Colonic mucosa (tissue), 4 donors: Measurements from ENCODE around the gene ALDH1A1. TPM values are rescaled to one million over a fixed set of nuclear protein-coding genes. Genes with fewer than 3 reads are reported as not detected.

Experiments
- DNase-seq: peaks from one replicate; pipeline ENCODE4 v3.0.0-alpha.2; 2020
- H3K27ac ChIP-seq: fragments of 200-600 bp; one replicate; pipeline ENCODE4 v1.8.0; 2021
- H3K27me3 ChIP-seq: fragments of 200-600 bp; one replicate; pipeline ENCODE4 v1.8.0; 2021
- H3K36me3 ChIP-seq: fragments of 200-600 bp; one replicate; pipeline ENCODE4 v1.8.0; 2021
- H3K4me1 ChIP-seq: fragments of 200-600 bp; one replicate; pipeline ENCODE4 v1.8.0; 2021; ENCODE audit warnings: mild to moderate bottlenecking
- H3K4me3 ChIP-seq: fragments of 200-600 bp; one replicate; pipeline ENCODE4 v1.8.0; 2021
- H3K9ac ChIP-seq, 2 donors: one replicate each; pipeline ENCODE4 v1.7.0; 2013; ENCODE audit warnings: control low read depth in 2 of 2, low read depth in 2 of 2, low read length in 2 of 2
- H3K9me3 ChIP-seq: fragments of 200-600 bp; one replicate; pipeline ENCODE4 v1.8.0; 2021
- CTCF ChIP-seq: fragments of 200-600 bp; IDR thresholded peaks from one replicate; pipeline ENCODE4 v1.8.0; 2022; ENCODE audit warnings: antibody characterized with exemption, mild to moderate bottlenecking
- intact Hi-C: fragments of 100-400 bp; cut with DNase I; formaldehyde crosslinking; loops from one replicate; pipeline ENCODE4 v1.14.1; 2022
- total RNA-seq, 2 donors: library from RNA; stranded (reverse); fragmentation: NEBNext Ultra II Directional in 1 of 2; extraction: Animal tissue kit (Norgen Biotek cat#: 25700) in 1 of 2; gene quantifications; one replicate each; pipeline ENCODE4 v1.2.1, GENCODE V29; 2021
- donor health status: healthy.
- donor health status: DM: no; HTN: no; CAD: no.
- donor health status: DM: no; HTN: no; CAD: no.

Gene ALDH1A1
- total RNA-seq, 2 donors from 2014 or later, result 61.3 to 102 TPM

GRCh38 chr9:72904267-72905093 lies 48.4 kb downstream of the ALDH1A1 start:
- H3K9ac ChIP-seq, result no peak overlapping the region
- no peak overlapping the region for H3K4me3 ChIP-seq
- no peak for TF ChIP-seq CTCF
- DNase-seq, result no peak
- no peak overlapping the region for H3K27ac ChIP-seq
- no peaks in the 10 kb centered on the region for H3K36me3 ChIP-seq
- no peaks in the 10 kb centered on the region for H3K9me3 ChIP-seq
- H3K4me1 ChIP-seq, result no peaks in the 10 kb centered on the region
- intact Hi-C loops, result no loop called here
- no peaks in the 10 kb centered on the region for H3K27me3 ChIP-seq

- Histone ChIP-seq H3K27ac (no peak overlapping the region), H3K4me3 (no peak overlapping the region), H3K27me3 (no peaks in the 10 kb centered on the region), H3K4me1 (no peaks in the 10 kb centered on the region), H3K9me3 (no peaks in the 10 kb centered on the region), H3K9ac (no peak overlapping the region), H3K36me3 (no peaks in the 10 kb centered on the region)
- DNase-seq, result no peak
- intact Hi-C loops, result no loop called here
- no peak for TF ChIP-seq CTCF
Observed at GRCh38 chr9:72903103-72903502, 49.8 kb downstream of the ALDH1A1 start.

- Histone ChIP-seq H3K9ac (no peak overlapping the region), H3K36me3 (no peaks in the 10 kb centered on the region), H3K4me3 (no peak overlapping the region), H3K27me3 (no peaks in the 10 kb centered on the region), H3K9me3 (no peaks in the 10 kb centered on the region), H3K27ac (no peak overlapping the region), H3K4me1 (no peaks in the 10 kb centered on the region)
- no peak for DNase-seq
- intact Hi-C loops, result no loop called here
- TF ChIP-seq CTCF, result no peak
Observed at GRCh38 chr9:72902268-72902667, 50.6 kb downstream of the ALDH1A1 start.

GRCh38 chr9:72899734-72900477 lies 52.9 kb downstream of the ALDH1A1 start:
- H3K27me3 ChIP-seq, result no peaks in the 10 kb centered on the region
- no peak overlapping the region for H3K27ac ChIP-seq
- no peaks in the 10 kb centered on the region for H3K4me1 ChIP-seq
- DNase-seq, result no peak
- no peak overlapping the region for H3K9ac ChIP-seq
- intact Hi-C loops, result no loop called here
- H3K9me3 ChIP-seq, result no peaks in the 10 kb centered on the region
- H3K36me3 ChIP-seq, result no peaks in the 10 kb centered on the region
- TF ChIP-seq CTCF, result no peak
- no peak overlapping the region for H3K4me3 ChIP-seq

GRCh38 chr9:72898784-72899733 lies 53.8 kb downstream of the ALDH1A1 start:
- Histone ChIP-seq H3K27me3 (no peaks in the 10 kb centered on the region), H3K4me3 (no peak overlapping the region), H3K9ac (no peak overlapping the region), H3K9me3 (no peaks in the 10 kb centered on the region), H3K36me3 (no peaks in the 10 kb centered on the region), H3K27ac (no peak overlapping the region), H3K4me1 (no peaks in the 10 kb centered on the region)
- intact Hi-C loops, result no loop called here
- no peak for TF ChIP-seq CTCF
- no peak for DNase-seq
